ENCODE measurements around the gene CTNNA2. TPM values are rescaled to one million over a fixed set of nuclear protein-coding genes. Genes with fewer than 3 reads are reported as not detected.

Gene CTNNA2
- total RNA-seq, 1 donor from 2014 or later = 43.5 TPM

DNA sequence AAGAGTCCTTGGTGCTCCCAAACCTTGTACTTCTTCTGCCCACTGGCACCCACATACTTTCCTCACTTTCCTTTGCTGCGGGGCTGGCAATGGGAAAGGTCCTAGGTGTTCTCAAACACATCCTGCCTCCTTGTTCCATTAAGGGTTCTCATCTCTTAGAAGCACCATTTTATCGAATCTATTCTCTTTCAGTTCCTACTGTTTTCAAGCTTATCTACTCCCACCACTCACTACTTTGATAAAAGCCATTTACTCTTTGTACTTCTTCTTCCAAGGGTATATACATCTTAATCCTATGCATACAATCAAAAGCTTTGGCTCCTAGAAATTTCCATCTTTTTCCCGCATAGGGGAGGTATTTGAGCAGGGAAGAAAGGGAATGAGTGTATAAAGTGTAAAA, 868.8 kb downstream of the CTNNA2 start:
- H3K36me3 ChIP-seq = no peaks in the 10 kb centered on the region
- no peak overlapping the region for H3K4me3 ChIP-seq
- no peaks in the 10 kb centered on the region for H3K4me1 ChIP-seq
- H3K9ac ChIP-seq = no peak overlapping the region
- Mint-ChIP-seq H3K36me3 (no peaks in the 10 kb centered on the region), H3K27ac (no peak overlapping the region), H3K9me3 (peaks cover 3% of the 10 kb centered on the region), H3K4me3 (no peak overlapping the region), H3K4me1 (no peaks in the 10 kb centered on the region), H3K27me3 (ENCODE audit: insufficient read depth, low read depth) (no peaks in the 10 kb centered on the region)
- no peak overlapping the region for H3K4me2 ChIP-seq
- DNase-seq (ENCODE audit: low spot score) = no peak
- no peaks in the 10 kb centered on the region for H3K9me3 ChIP-seq (ENCODE audit: low read depth)
- no peak overlapping the region for H3K27ac ChIP-seq
- no peaks in the 10 kb centered on the region for H3K27me3 ChIP-seq
- TF ChIP-seq, protein P1, sequence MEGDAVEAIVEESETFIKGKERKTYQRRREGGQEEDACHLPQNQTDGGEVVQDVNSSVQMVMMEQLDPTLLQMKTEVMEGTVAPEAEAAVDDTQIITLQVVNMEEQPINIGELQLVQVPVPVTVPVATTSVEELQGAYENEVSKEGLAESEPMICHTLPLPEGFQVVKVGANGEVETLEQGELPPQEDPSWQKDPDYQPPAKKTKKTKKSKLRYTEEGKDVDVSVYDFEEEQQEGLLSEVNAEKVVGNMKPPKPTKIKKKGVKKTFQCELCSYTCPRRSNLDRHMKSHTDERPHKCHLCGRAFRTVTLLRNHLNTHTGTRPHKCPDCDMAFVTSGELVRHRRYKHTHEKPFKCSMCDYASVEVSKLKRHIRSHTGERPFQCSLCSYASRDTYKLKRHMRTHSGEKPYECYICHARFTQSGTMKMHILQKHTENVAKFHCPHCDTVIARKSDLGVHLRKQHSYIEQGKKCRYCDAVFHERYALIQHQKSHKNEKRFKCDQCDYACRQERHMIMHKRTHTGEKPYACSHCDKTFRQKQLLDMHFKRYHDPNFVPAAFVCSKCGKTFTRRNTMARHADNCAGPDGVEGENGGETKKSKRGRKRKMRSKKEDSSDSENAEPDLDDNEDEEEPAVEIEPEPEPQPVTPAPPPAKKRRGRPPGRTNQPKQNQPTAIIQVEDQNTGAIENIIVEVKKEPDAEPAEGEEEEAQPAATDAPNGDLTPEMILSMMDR (IDR thresholded peaks at IDR 0.05) = no peak
- TF ChIP-seq EZH2phosphoT487 (IDR thresholded peaks at IDR 0.05) = no peak
- no peak for TF ChIP-seq EZH2 (IDR thresholded peaks at IDR 0.05)
- no peaks in the 10 kb centered on the region for H3K79me2 ChIP-seq (ENCODE audit: low read depth)
- H3F3A ChIP-seq (ENCODE audit: low read depth) = no peaks in the 10 kb centered on the region
- no peak overlapping the region for H2AFZ ChIP-seq (replicated peaks)
- H4K20me1 ChIP-seq (ENCODE audit: low read depth) = no peaks in the 10 kb centered on the region

DNA sequence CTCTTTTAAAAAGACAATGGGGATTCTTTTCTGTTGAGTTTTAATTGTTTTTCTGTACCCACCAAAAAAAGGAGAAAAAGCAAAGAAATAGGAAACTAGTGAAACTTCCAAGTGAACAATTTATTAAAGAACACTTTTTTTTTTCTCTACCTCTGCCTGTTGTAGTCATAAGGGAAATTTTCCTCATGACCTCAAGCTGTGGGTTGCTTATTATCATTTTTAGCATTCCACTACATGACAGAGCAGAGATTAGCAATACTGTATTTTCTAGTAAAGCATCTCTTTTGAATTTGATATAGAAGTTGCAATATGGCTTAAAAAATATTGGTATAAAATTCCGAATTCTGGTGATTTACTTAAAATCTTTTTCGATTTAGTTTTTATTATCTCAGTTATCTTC, 879.6 kb downstream of the CTNNA2 start:
- Histone ChIP-seq H3K4me3 (no peak overlapping the region), H4K20me1 (ENCODE audit: low read depth) (no peaks in the 10 kb centered on the region), H3K27ac (no peak overlapping the region), H3K4me2 (no peak overlapping the region), H3K27me3 (no peaks in the 10 kb centered on the region), H3K36me3 (no peaks in the 10 kb centered on the region), H3K9me3 (ENCODE audit: low read depth) (no peaks in the 10 kb centered on the region), H3K9ac (no peak overlapping the region), H3K79me2 (ENCODE audit: low read depth) (no peaks in the 10 kb centered on the region), H2AFZ (replicated peaks) (no peak overlapping the region), H3F3A (ENCODE audit: low read depth) (no peaks in the 10 kb centered on the region), H3K4me1 (no peaks in the 10 kb centered on the region)
- Mint-ChIP-seq H3K27me3 (ENCODE audit: insufficient read depth, low read depth) (peaks cover 2% of the 10 kb centered on the region), H3K27ac (no peak overlapping the region), H3K36me3 (no peaks in the 10 kb centered on the region), H3K4me1 (no peaks in the 10 kb centered on the region), H3K4me3 (no peak overlapping the region), H3K9me3 (no peaks in the 10 kb centered on the region)
- TF ChIP-seq EZH2 (IDR thresholded peaks at IDR 0.05) (no peak), EZH2phosphoT487 (IDR thresholded peaks at IDR 0.05) (no peak)
- TF ChIP-seq, protein P1 (IDR thresholded peaks at IDR 0.05) = no peak
- no peak for DNase-seq (ENCODE audit: low spot score)

DNA sequence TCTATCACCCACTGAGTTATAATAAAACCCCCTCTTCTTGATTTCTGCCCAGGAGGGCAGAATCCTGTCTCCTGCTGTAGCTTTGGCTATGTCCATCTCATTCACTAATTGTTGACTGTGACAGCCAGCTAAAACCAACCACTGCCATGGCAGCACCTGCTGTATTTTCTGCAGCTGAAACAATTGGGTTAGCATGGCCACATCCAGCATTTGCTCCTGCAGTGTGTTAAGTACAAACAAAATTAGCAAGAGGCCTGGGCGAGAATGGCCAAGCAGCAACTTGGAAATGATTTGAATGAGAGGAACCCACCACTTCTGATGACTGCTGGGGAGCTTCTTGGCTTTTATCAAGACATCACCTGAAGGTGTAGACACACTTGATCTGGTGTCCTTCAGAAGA, 881.1 kb downstream of the CTNNA2 start:
- no peak overlapping the region for H3K4me3 Mint-ChIP-seq
- no peak overlapping the region for H3K9ac ChIP-seq
- no peaks in the 10 kb centered on the region for H3K4me1 Mint-ChIP-seq
- H3K27ac ChIP-seq = no peak overlapping the region
- H3K36me3 Mint-ChIP-seq = no peaks in the 10 kb centered on the region
- no peak for DNase-seq (ENCODE audit: low spot score)
- no peak overlapping the region for H3K27ac Mint-ChIP-seq
- no peaks in the 10 kb centered on the region for H3F3A ChIP-seq (ENCODE audit: low read depth)
- H4K20me1 ChIP-seq (ENCODE audit: low read depth) = no peaks in the 10 kb centered on the region
- TF ChIP-seq EZH2phosphoT487 (IDR thresholded peaks at IDR 0.05) (no peak), EZH2 (IDR thresholded peaks at IDR 0.05) (no peak)
- TF ChIP-seq, protein P1 (IDR thresholded peaks at IDR 0.05) = no peak
- no peaks in the 10 kb centered on the region for H3K27me3 ChIP-seq
- no peaks in the 10 kb centered on the region for H3K4me1 ChIP-seq
- no peak overlapping the region for H2AFZ ChIP-seq (replicated peaks)
- H3K4me3 ChIP-seq = no peak overlapping the region
- peaks cover 2% of the 10 kb centered on the region for H3K27me3 Mint-ChIP-seq (ENCODE audit: insufficient read depth, low read depth)
- H3K9me3 Mint-ChIP-seq = no peaks in the 10 kb centered on the region
- no peaks in the 10 kb centered on the region for H3K9me3 ChIP-seq (ENCODE audit: low read depth)
- H3K79me2 ChIP-seq (ENCODE audit: low read depth) = no peaks in the 10 kb centered on the region
- no peaks in the 10 kb centered on the region for H3K36me3 ChIP-seq
- no peak overlapping the region for H3K4me2 ChIP-seq

Data from neural progenitor cell (in vitro differentiated cells).